ENCODE results near the gene NHERF2.

NHERF2 gene

GRCh38 chr16:2036200-2036966 is 9.7 kb downstream of the NHERF2 start:
- peaks cover 6% of the 10 kb centered on the region for H3K4me1 Mint-ChIP-seq
- H3K4me3 Mint-ChIP-seq: no peak overlapping the region
- H3K36me3 Mint-ChIP-seq: no peaks in the 10 kb centered on the region
- no peak overlapping the region for H3K27ac Mint-ChIP-seq
- ATAC-seq (no peak), DNase-seq (ENCODE audit: low spot score in 2 of 2) (no peak)
- no peaks in the 10 kb centered on the region for H3K9me3 Mint-ChIP-seq

GRCh38 chr16:2037115-2037514 is 10.4 kb downstream of the NHERF2 start:
- H3K36me3 Mint-ChIP-seq: no peaks in the 10 kb centered on the region
- no peak overlapping the region for H3K4me3 Mint-ChIP-seq
- no peak overlapping the region for H3K27ac Mint-ChIP-seq
- ATAC-seq: no peak
- no peaks in the 10 kb centered on the region for H3K9me3 Mint-ChIP-seq
- no peak for DNase-seq (ENCODE audit: low spot score in 2 of 2)
- peaks cover 5% of the 10 kb centered on the region for H3K4me1 Mint-ChIP-seq

GRCh38 chr16:2037647-2038381 is 11.1 kb downstream of the NHERF2 start:
- H3K9me3 Mint-ChIP-seq: no peaks in the 10 kb centered on the region
- H3K4me1 Mint-ChIP-seq: no peaks in the 10 kb centered on the region
- DNase-seq (ENCODE audit: low spot score in 2 of 2) (no peak), ATAC-seq (no peak)
- no peaks in the 10 kb centered on the region for H3K36me3 Mint-ChIP-seq
- no peak overlapping the region for H3K27ac Mint-ChIP-seq
- H3K4me3 Mint-ChIP-seq: no peak overlapping the region

- no peaks in the 10 kb centered on the region for H3K9me3 Mint-ChIP-seq
- H3K27ac Mint-ChIP-seq: no peak overlapping the region
- no peak overlapping the region for H3K4me3 Mint-ChIP-seq
- DNase-seq (ENCODE audit: low spot score in 2 of 2) (no peak), ATAC-seq (no peak)
- H3K36me3 Mint-ChIP-seq: no peaks in the 10 kb centered on the region
- H3K4me1 Mint-ChIP-seq: no peaks in the 10 kb centered on the region
Observed at GRCh38 chr16:2038382-2039231, 11.9 kb downstream of the NHERF2 start.

GRCh38 chr16:2039274-2040031 is 12.8 kb downstream of the NHERF2 start:
- Mint-ChIP-seq H3K27ac (no peak overlapping the region), H3K4me1 (no peaks in the 10 kb centered on the region), H3K9me3 (no peaks in the 10 kb centered on the region), H3K36me3 (no peaks in the 10 kb centered on the region), H3K4me3 (no peak overlapping the region)
- ATAC-seq (no peak), DNase-seq (ENCODE audit: low spot score in 2 of 2) (no peak)

GRCh38 chr16:2040041-2040786 is 13.5 kb downstream of the NHERF2 start:
- H3K4me3 Mint-ChIP-seq: no peak overlapping the region
- H3K27ac Mint-ChIP-seq: no peak overlapping the region
- no peaks in the 10 kb centered on the region for H3K4me1 Mint-ChIP-seq
- no peaks in the 10 kb centered on the region for H3K36me3 Mint-ChIP-seq
- no peak for DNase-seq (ENCODE audit: low spot score in 2 of 2)
- H3K9me3 Mint-ChIP-seq: no peaks in the 10 kb centered on the region
- no peak for ATAC-seq

GRCh38 chr16:2040787-2041522 is 14.3 kb downstream of the NHERF2 start:
- Mint-ChIP-seq H3K27ac (no peak overlapping the region), H3K4me1 (no peaks in the 10 kb centered on the region), H3K9me3 (no peaks in the 10 kb centered on the region), H3K4me3 (no peak overlapping the region), H3K36me3 (no peaks in the 10 kb centered on the region)
- DNase-seq (ENCODE audit: low spot score in 2 of 2): no peak
- ATAC-seq: no peak

GRCh38 chr16:2042171-2042985 is 15.7 kb downstream of the NHERF2 start:
- ATAC-seq: no peak
- Mint-ChIP-seq H3K4me3 (no peak overlapping the region), H3K27ac (peak overlapping the region; percentile 84), H3K4me1 (peaks cover 12% of the 10 kb centered on the region), H3K9me3 (no peaks in the 10 kb centered on the region), H3K36me3 (no peaks in the 10 kb centered on the region)
- no peak for DNase-seq (ENCODE audit: low spot score in 2 of 2)

GRCh38 chr16:2042986-2043666 is 16.4 kb downstream of the NHERF2 start:
- ATAC-seq (no peak), DNase-seq (ENCODE audit: low spot score in 2 of 2) (no peak)
- Mint-ChIP-seq H3K4me3 (no peak overlapping the region), H3K4me1 (peaks cover 12% of the 10 kb centered on the region), H3K9me3 (no peaks in the 10 kb centered on the region), H3K36me3 (no peaks in the 10 kb centered on the region), H3K27ac (peak overlapping the region; percentile 84)

- H3K4me3 Mint-ChIP-seq: no peak overlapping the region
- DNase-seq (ENCODE audit: low spot score in 2 of 2) (no peak), ATAC-seq (no peak)
- peaks cover 18% of the 10 kb centered on the region for H3K4me1 Mint-ChIP-seq
- H3K27ac Mint-ChIP-seq: peak overlapping the region; percentile 84
- no peaks in the 10 kb centered on the region for H3K9me3 Mint-ChIP-seq
- peaks cover 6% of the 10 kb centered on the region for H3K36me3 Mint-ChIP-seq
Observed at GRCh38 chr16:2043667-2044451, 17.2 kb downstream of the NHERF2 start.

- H3K4me3 Mint-ChIP-seq: no peak overlapping the region
- no peak for ATAC-seq
- H3K9me3 Mint-ChIP-seq: no peaks in the 10 kb centered on the region
- peaks cover 6% of the 10 kb centered on the region for H3K36me3 Mint-ChIP-seq
- H3K4me1 Mint-ChIP-seq: peaks cover 19% of the 10 kb centered on the region
- no peak for DNase-seq (ENCODE audit: low spot score in 2 of 2)
- H3K27ac Mint-ChIP-seq: no peak overlapping the region
Observed at GRCh38 chr16:2044541-2044940, 17.8 kb downstream of the NHERF2 start.

Data from stimulated activated effector memory CD8-positive, alpha-beta T cell treated with anti-CD3 and anti-CD28 coated beads, Interleukin-12 subunit alpha, Interleukin-12 subunit beta, amount 100 ng/mL, for 72 hours (primary cell).